Measurements from ENCODE around the gene HES4. TPM values are rescaled to one million over a fixed set of nuclear protein-coding genes. Genes with fewer than 3 reads are reported as not detected.

Gene HES4
- total and polyA plus RNA-seq, 2 donors (not counting 3 experiments of a cell fraction or from before 2014, with no cell fraction given): 30.5 to 37.6 TPM

DNA sequence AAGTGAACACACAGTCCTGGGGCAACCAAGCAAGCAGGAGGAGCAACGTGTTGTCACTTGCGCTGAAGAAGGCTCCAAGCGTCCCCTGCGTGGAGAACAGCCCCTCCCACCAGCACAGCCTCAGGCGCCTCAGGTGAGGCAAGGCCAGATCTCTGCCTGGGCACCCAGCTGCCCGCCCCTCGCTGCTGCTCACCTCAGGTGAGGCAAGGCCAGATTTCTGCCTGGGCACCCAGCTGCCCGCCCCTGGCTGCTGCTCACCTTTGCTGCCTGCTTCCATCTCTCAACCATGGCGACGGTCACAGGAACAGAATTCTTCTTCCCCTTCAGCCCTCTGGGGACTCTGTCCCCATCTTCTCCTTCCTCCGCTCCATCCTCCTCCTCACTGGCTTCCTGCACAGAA, 43.3 kb downstream of the HES4 start:
- CTCF ChIA-PET: no interaction called here
- Histone ChIP-seq H3K4me2 (ENCODE audit: insufficient read depth, low read length) (no peak overlapping the region), H3K27ac (ENCODE audit: insufficient read depth, low read depth, low read length) (no peak overlapping the region), H3K9me3 (replicated peaks; ENCODE audit: control insufficient read depth, insufficient read depth, low read length) (no peaks in the 10 kb centered on the region), H2AFZ (ENCODE audit: low read depth, low read length) (no peak overlapping the region), H3K9me1 (replicated peaks; ENCODE audit: control insufficient read depth, extremely low read depth, insufficient read depth, low read length) (no peaks in the 10 kb centered on the region), H3K36me3 (ENCODE audit: control insufficient read depth in 2 of 2, extremely low read depth in 1 of 2, insufficient read depth in 2 of 2, low read length in 2 of 2) (peaks cover 0 to 44% of the 10 kb centered on the region in 2 experiments), H3K27me3 (ENCODE audit: control insufficient read depth in 2 of 2, insufficient read depth in 2 of 2, low read length in 2 of 2) (no peaks in the 10 kb centered on the region), H3K4me1 (ENCODE audit: control insufficient read depth, extremely low read depth, insufficient read depth, low read length) (peaks cover 5% of the 10 kb centered on the region), H4K20me1 (replicated peaks; ENCODE audit: control insufficient read depth, extremely low read depth, insufficient read depth, low read length) (no peaks in the 10 kb centered on the region), H3K9ac (replicated peaks; ENCODE audit: extremely low read depth, insufficient read depth, low read length) (no peak overlapping the region), H3K4me3 (replicated peaks in 1 of 3; ENCODE audit: insufficient read depth in 1 of 3, low read depth in 1 of 3, low read length in 3 of 3) (no peak overlapping the region), H3K79me2 (ENCODE audit: control insufficient read depth, insufficient read depth, low read length) (peaks cover 18% of the 10 kb centered on the region)
- no peak for DNase-seq (ENCODE audit: low read depth, low spot score)
- TF ChIP-seq MYC (IDR thresholded peaks at IDR 0.05; ENCODE audit: low read depth, low read length): no peak
- no peak for TF ChIP-seq JUN (IDR thresholded peaks at IDR 0.05; ENCODE audit: borderline replicate concordance, insufficient read depth, insufficient read length, low read depth)
- TF ChIP-seq POLR2A (IDR thresholded peaks at IDR 0.05; ENCODE audit: low read depth, low read length): no peak
- TF ChIP-seq, protein P1, sequence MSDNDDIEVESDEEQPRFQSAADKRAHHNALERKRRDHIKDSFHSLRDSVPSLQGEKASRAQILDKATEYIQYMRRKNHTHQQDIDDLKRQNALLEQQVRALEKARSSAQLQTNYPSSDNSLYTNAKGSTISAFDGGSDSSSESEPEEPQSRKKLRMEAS (IDR thresholded peaks at IDR 0.05; ENCODE audit: insufficient read depth, insufficient read length): no peak
- TF ChIP-seq FOS (IDR thresholded peaks at IDR 0.05; ENCODE audit: borderline replicate concordance, insufficient read depth, low read length): no peak
- TF ChIP-seq EZH2 (IDR thresholded peaks at IDR 0.05; ENCODE audit: borderline replicate concordance, low read depth, low read length, severe bottlenecking): no peak
- no peak for TF ChIP-seq POLR2AphosphoS5 (IDR thresholded peaks at IDR 0.05; ENCODE audit: insufficient read depth, low read depth, low read length)
- no peak for TF ChIP-seq CTCF (IDR thresholded peaks at IDR 0.05; ENCODE audit: extremely low read depth in 1 of 2, insufficient read depth in 1 of 2, low read depth in 1 of 2, low read length in 2 of 2)
- TF ChIP-seq GATA2 (IDR thresholded peaks at IDR 0.05; ENCODE audit: insufficient read depth, insufficient read length, low read depth, low read length): no peak
- dilution Hi-C loops (cut with MboI; ENCODE audit: extremely low pct_ligation_motif_present, low sequenced_read_pairs) (no loop called here), intact Hi-C loops (cut with micrococcal nuclease) (loop anchor here (5.0 kb wide), 1 partner anchor 34 kb away; the partner anchor contains the start of gene SAMD11)
- POLR2A ChIA-PET: no interaction called here
- BruUV-seq (replicated peaks): no TSS peak
- no peak for FAIRE-seq
